ENCODE results near the gene TRIM15.

- TF ChIP-seq CTCF (IDR thresholded peaks at IDR 0.05 in 8 of 11, conservative IDR thresholded peaks at IDR 0.05 in 3 of 11) (no peak), POLR2A (IDR thresholded peaks at IDR 0.05) (no peak)
Observed at GRCh38 chr6:30211306-30211705, 48.0 kb downstream of the TRIM15 start.
